Caco-2 (cell line): ENCODE measurements around the gene MROH7. TPM values are rescaled to one million over a fixed set of nuclear protein-coding genes. Genes with fewer than 3 reads are reported as not detected.

Experiments used
- BruUV-seq: library from RNA; stranded (reverse); fragments of 400-500 nt; replicated peaks from 2 replicates; lab custom pipeline; 2021; lab: Mats Ljungman, UMichigan
- CTCF ChIA-PET: fragments of 300-600 bp; sonication (Branson Sonifier 250); formaldehyde crosslinking; loops from one replicate; lab custom pipeline; 2022; ENCODE audit warnings: antibody characterized with exemption; lab: Charles Lee
- POLR2A ChIA-PET: fragments of 300-600 bp; sonication (Branson Sonifier 250); formaldehyde crosslinking; loops from one replicate; lab custom pipeline; 2022; ENCODE audit warnings: antibody characterized with exemption; lab: Charles Lee
- DNase-seq, 2 experiments: peaks; one replicate each; pipeline versions ENCODE4 v3.0.0 to v3.0.0-alpha.2; 2020 to 2022
- H3K27me3 ChIP-seq: replicated peaks from 2 replicates; pipeline ENCODE4 v1.6.0; 2011; ENCODE audit warnings: low read length; ENCODE audit not compliant: control insufficient read depth, insufficient read depth
- H3K36me3 ChIP-seq: 2 replicates; pipeline ENCODE4 v1.5.1; 2011; ENCODE audit warnings: low read length; ENCODE audit not compliant: control insufficient read depth, insufficient read depth
- H3K4me1 ChIP-seq: fragments of 250-450 bp; sonication (Bioruptor Pico); 2 replicates; pipeline ENCODE4 v1.5.1; 2020; ENCODE audit warnings: mild to moderate bottlenecking
- H3K4me3 ChIP-seq: 2 replicates; pipeline ENCODE4 v1.5.1; 2011; ENCODE audit warnings: low read depth, mild to moderate bottlenecking, control low read depth, low read length
- H3K9me3 ChIP-seq: fragments of 250-450 bp; sonication (Bioruptor Pico); 2 replicates; pipeline ENCODE4 v1.5.1; 2020; ENCODE audit warnings: mild to moderate bottlenecking, moderate library complexity
- H3K27ac Mint-ChIP-seq: one replicate; pipeline ENCODE4 v1.8.0; 2022; ENCODE audit warnings: mixed read lengths; ENCODE audit not compliant: unreplicated experiment
- H3K27me3 Mint-ChIP-seq: one replicate; pipeline ENCODE4 v1.8.0; 2022; ENCODE audit warnings: mixed read lengths; ENCODE audit not compliant: insufficient read depth, unreplicated experiment
- H3K36me3 Mint-ChIP-seq: one replicate; pipeline ENCODE4 v1.8.0; 2022; ENCODE audit warnings: mild to moderate bottlenecking, mixed read lengths; ENCODE audit not compliant: insufficient read depth, unreplicated experiment
- H3K4me1 Mint-ChIP-seq: one replicate; pipeline ENCODE4 v1.8.0; 2022; ENCODE audit warnings: low read depth, mixed read lengths; ENCODE audit not compliant: unreplicated experiment
- H3K4me3 Mint-ChIP-seq: one replicate; pipeline ENCODE4 v1.8.0; 2022; ENCODE audit warnings: mild to moderate bottlenecking, moderate library complexity, mixed read lengths; ENCODE audit not compliant: unreplicated experiment
- H3K9me3 Mint-ChIP-seq: one replicate; pipeline ENCODE4 v1.8.0; 2022; ENCODE audit warnings: mixed read lengths; ENCODE audit not compliant: unreplicated experiment
- intact Hi-C: fragments of 100-400 bp; cut with micrococcal nuclease; formaldehyde crosslinking; loops from one replicate; pipeline ENCODE4 v1.10.0; 2022; ENCODE audit not compliant: unreplicated experiment
- total RNA-seq: library from RNA; stranded (reverse); gene quantifications from 2 replicates; pipeline ENCODE4 v1.2.3, GENCODE V29; 2022
- TF ChIP-seq, protein P1 (sequence below), 2 experiments: fragments of 200-600 bp in 1 of 2; IDR thresholded peaks; 1 replicate in 1 of 2; 2 replicates in 1 of 2; pipeline versions ENCODE4 v1.5.1 to v1.8.0; 2011 to 2022; ENCODE audit warnings: antibody characterized with exemption in 1 of 2, control low read depth in 1 of 2, inconsistent platforms in 1 of 2, low read depth in 1 of 2, low read length in 1 of 2, mild to moderate bottlenecking in 1 of 2, moderate library complexity in 1 of 2; ENCODE audit not compliant: insufficient read depth in 1 of 2, severe bottlenecking in 1 of 2, unreplicated experiment in 1 of 2

MROH7 gene
- total RNA-seq, 1 experiment from 2014 or later, result not detected

DNA sequence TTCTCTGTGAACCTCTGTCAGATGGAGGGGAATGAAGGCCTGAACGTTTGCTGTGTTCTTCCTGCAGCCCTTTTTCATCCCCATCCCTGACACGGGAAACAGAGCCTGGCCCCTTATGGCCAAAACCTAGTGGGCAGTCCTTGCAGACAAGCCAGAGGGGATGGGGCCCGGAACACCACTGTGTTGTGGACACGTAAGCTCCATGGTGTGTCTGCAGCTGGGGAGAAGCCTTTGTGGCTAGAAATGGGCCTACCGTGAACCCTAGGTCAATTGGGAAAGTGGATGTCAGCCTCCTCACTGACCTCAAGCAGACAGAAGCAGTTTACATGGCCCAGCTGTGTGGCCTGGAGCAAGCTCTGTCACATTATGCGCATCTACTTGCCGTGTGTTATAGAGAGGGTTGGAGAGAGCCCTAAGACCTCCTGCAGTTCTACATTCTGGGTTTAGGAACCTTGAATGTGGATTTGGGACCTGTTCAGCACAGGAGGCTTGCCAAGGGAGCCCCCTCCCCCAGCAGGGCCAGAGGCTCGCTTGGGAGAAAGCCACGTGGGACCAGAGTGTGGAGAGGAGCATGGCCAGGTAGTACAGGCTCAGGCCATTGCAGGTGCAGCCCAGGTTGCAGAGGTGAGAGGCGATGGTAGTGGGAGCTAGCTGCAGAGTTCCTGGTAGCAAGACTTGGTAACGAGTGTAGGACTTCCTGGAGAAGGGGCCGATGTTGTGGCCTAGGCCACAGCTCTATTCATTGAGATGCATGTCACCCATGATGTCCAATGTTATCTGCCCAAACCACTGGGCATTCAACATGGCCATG, 102.0 kb downstream of the MROH7 start:
- ChIA-PET CTCF (no interaction called here), POLR2A (no interaction called here)
- no peaks in the 10 kb centered on the region for H3K9me3 Mint-ChIP-seq
- H3K36me3 Mint-ChIP-seq, result peaks cover 19% of the 10 kb centered on the region
- Histone ChIP-seq H3K27me3 (no peaks in the 10 kb centered on the region), H3K36me3 (no peaks in the 10 kb centered on the region), H3K9me3 (no peaks in the 10 kb centered on the region), H3K4me3 (no peak overlapping the region), H3K4me1 (no peaks in the 10 kb centered on the region)
- BruUV-seq, result no TSS peak
- intact Hi-C loops, result no loop called here
- no peak for DNase-seq
- H3K27me3 Mint-ChIP-seq, result no peaks in the 10 kb centered on the region
- H3K4me3 Mint-ChIP-seq, result no peak overlapping the region
- H3K4me1 Mint-ChIP-seq, result no peaks in the 10 kb centered on the region
- no peak overlapping the region for H3K27ac Mint-ChIP-seq
- TF ChIP-seq, protein P1, sequence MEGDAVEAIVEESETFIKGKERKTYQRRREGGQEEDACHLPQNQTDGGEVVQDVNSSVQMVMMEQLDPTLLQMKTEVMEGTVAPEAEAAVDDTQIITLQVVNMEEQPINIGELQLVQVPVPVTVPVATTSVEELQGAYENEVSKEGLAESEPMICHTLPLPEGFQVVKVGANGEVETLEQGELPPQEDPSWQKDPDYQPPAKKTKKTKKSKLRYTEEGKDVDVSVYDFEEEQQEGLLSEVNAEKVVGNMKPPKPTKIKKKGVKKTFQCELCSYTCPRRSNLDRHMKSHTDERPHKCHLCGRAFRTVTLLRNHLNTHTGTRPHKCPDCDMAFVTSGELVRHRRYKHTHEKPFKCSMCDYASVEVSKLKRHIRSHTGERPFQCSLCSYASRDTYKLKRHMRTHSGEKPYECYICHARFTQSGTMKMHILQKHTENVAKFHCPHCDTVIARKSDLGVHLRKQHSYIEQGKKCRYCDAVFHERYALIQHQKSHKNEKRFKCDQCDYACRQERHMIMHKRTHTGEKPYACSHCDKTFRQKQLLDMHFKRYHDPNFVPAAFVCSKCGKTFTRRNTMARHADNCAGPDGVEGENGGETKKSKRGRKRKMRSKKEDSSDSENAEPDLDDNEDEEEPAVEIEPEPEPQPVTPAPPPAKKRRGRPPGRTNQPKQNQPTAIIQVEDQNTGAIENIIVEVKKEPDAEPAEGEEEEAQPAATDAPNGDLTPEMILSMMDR (IDR thresholded peaks at IDR 0.05; ENCODE audit: insufficient read depth in 1 of 2, low read depth in 1 of 2, low read length in 1 of 2, severe bottlenecking in 1 of 2, unreplicated experiment in 1 of 2), result no peak

DNA sequence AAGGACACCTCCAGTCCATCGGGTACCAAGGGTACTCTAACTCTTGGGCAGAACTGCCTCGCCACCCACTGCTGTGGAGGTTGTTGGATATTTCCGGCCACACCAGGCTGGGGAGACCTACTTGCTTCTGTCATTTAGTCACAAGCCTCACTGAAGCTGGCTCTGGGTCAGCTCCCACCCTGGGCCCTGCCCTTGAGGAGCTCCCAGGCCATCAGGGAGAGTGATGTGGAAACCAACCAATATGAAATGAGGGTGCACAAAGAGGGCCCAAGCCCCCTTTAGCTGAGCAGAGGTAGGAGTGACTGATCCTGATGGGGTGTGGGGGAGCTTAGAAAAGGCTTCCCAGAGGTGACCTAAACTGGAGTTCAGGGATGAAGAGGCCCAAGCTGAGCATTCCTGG, 103.1 kb downstream of the MROH7 start:
- no peaks in the 10 kb centered on the region for H3K4me1 Mint-ChIP-seq
- no TSS peak for BruUV-seq
- Histone ChIP-seq H3K27me3 (no peaks in the 10 kb centered on the region), H3K9me3 (no peaks in the 10 kb centered on the region), H3K4me3 (no peak overlapping the region), H3K36me3 (no peaks in the 10 kb centered on the region), H3K4me1 (no peaks in the 10 kb centered on the region)
- no peaks in the 10 kb centered on the region for H3K27me3 Mint-ChIP-seq
- CTCF ChIA-PET, result no interaction called here
- no peak for DNase-seq
- TF ChIP-seq, protein P1 (IDR thresholded peaks at IDR 0.05; ENCODE audit: insufficient read depth in 1 of 2, low read depth in 1 of 2, low read length in 1 of 2, severe bottlenecking in 1 of 2, unreplicated experiment in 1 of 2), result no peak
- POLR2A ChIA-PET, result no interaction called here
- intact Hi-C loops, result no loop called here
- no peak overlapping the region for H3K27ac Mint-ChIP-seq
- H3K36me3 Mint-ChIP-seq, result peaks cover 13% of the 10 kb centered on the region
- no peaks in the 10 kb centered on the region for H3K9me3 Mint-ChIP-seq
- H3K4me3 Mint-ChIP-seq, result no peak overlapping the region

DNA sequence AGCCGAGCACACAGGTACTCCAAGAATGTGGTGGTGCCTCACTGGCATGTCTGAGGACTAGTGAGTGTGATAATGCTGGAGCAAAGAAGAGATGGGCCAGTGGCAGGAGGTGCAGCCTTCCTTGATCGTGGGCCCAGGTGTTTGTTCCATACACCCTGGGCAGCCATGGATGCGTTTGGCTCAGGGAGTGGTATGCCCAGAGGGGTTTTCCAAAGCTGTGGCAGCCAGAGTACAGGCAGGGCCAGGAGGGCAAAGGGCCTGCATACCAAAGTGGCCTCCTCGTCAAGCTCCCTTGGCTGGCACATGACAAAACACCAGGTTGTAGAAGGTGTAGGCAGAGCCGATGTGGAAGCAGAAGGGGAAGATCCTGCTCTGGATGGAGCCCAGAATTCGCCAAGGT, 103.7 kb downstream of the MROH7 start:
- Histone ChIP-seq H3K27me3 (no peaks in the 10 kb centered on the region), H3K9me3 (no peaks in the 10 kb centered on the region), H3K4me1 (no peaks in the 10 kb centered on the region), H3K36me3 (no peaks in the 10 kb centered on the region), H3K4me3 (no peak overlapping the region)
- Mint-ChIP-seq H3K9me3 (no peaks in the 10 kb centered on the region), H3K27me3 (no peaks in the 10 kb centered on the region), H3K4me1 (no peaks in the 10 kb centered on the region), H3K4me3 (no peak overlapping the region), H3K36me3 (peaks cover 7% of the 10 kb centered on the region), H3K27ac (no peak overlapping the region)
- BruUV-seq, result no TSS peak
- POLR2A ChIA-PET, result no interaction called here
- intact Hi-C loops, result no loop called here
- CTCF ChIA-PET, result no interaction called here
- TF ChIP-seq, protein P1 (IDR thresholded peaks at IDR 0.05; ENCODE audit: insufficient read depth in 1 of 2, low read depth in 1 of 2, low read length in 1 of 2, severe bottlenecking in 1 of 2, unreplicated experiment in 1 of 2), result no peak
- DNase-seq, result no peak
